ENCODE results near the gene SAMD3. TPM values are rescaled to one million over a fixed set of nuclear protein-coding genes. Genes with fewer than 3 reads are reported as not detected.
A peak's percentile ranks its signal among the peaks of the same experiment; 100 is the strongest.

The SAMD3 gene
- total RNA-seq, 4 donors from 2014 or later, result 3.4 to 4.1 TPM; not detected in 2

GRCh38 chr6:130105996-130106704 is 116.6 kb downstream of the SAMD3 start:
- H3K4me3 ChIP-seq, result no peak overlapping the region
- TF ChIP-seq CTCF (IDR thresholded peaks at IDR 0.05), result no peak
- TF ChIP-seq POLR2A (IDR thresholded peaks at IDR 0.05), result no peak
- DNase-seq, result peak in 1 of 3 donors; percentile 33
- no peak overlapping the region for H3K27ac ChIP-seq
- no peaks in the 10 kb centered on the region for H3K4me1 ChIP-seq
- H3K36me3 ChIP-seq, result no peaks in the 10 kb centered on the region
- H3K9me3 ChIP-seq, result no peaks in the 10 kb centered on the region
- no peaks in the 10 kb centered on the region for H3K27me3 ChIP-seq

GRCh38 chr6:130099119-130099518 is 123.6 kb downstream of the SAMD3 start:
- TF ChIP-seq CTCF (IDR thresholded peaks at IDR 0.05) (no peak), POLR2A (IDR thresholded peaks at IDR 0.05) (no peak)
- no peak overlapping the region for H3K4me3 ChIP-seq
- H3K9me3 ChIP-seq, result no peaks in the 10 kb centered on the region
- no peak overlapping the region for H3K27ac ChIP-seq
- DNase-seq, result no peak
- no peaks in the 10 kb centered on the region for H3K4me1 ChIP-seq
- H3K27me3 ChIP-seq, result no peaks in the 10 kb centered on the region
- H3K36me3 ChIP-seq, result no peaks in the 10 kb centered on the region

GRCh38 chr6:130098317-130098716 is 124.4 kb downstream of the SAMD3 start:
- TF ChIP-seq CTCF (IDR thresholded peaks at IDR 0.05) (no peak), POLR2A (IDR thresholded peaks at IDR 0.05) (no peak)
- Histone ChIP-seq H3K4me1 (no peaks in the 10 kb centered on the region), H3K27me3 (no peaks in the 10 kb centered on the region), H3K36me3 (no peaks in the 10 kb centered on the region), H3K4me3 (no peak overlapping the region), H3K9me3 (no peaks in the 10 kb centered on the region), H3K27ac (no peak overlapping the region)
- no peak for DNase-seq

Other genes with a start within 250 kb of the SAMD3 start
- 10 to 100 TPM in 1 of 4 donors, 1 to 10 TPM in 3; 2.8 to 22.3 (median 7.5) TPM for gene L3MBTL3, start 204.4 kb downstream of the SAMD3 start, total RNA-seq
- gene TMEM200A, start 143.1 kb upstream of the SAMD3 start, total RNA-seq, result 1 to 10 TPM; 2.5 to 8.7 (median 5.2) TPM